A172 (cell line): Measurements from ENCODE around the gene SSBP4. TPM values are rescaled to one million over a fixed set of nuclear protein-coding genes. Genes with fewer than 3 reads are reported as not detected.

Experiments
- total RNA-seq: library from RNA; depleted of rRNA; stranded (reverse); fragments of >200 nt; shearing (Covaris generic); gene quantifications from 2 replicates; pipeline ENCODE4 v1.2.3, GENCODE V29; 2014; rRNA removed

Gene SSBP4
- total RNA-seq, 1 experiment from 2014 or later: 88.7 TPM

Other genes with a start within 250 kb of the SSBP4 start
- gene IFI30, start 245.6 kb upstream of the SSBP4 start, total RNA-seq: 28.2 and 40.5 TPM in 2 replicates
- gene MPV17L2, start 226.2 kb upstream of the SSBP4 start, total RNA-seq: 17.1 and 40.0 TPM in 2 replicates
- 0.26 and 2.6 TPM in 2 replicates for gene RAB3A, start 215.4 kb upstream of the SSBP4 start, total RNA-seq
- gene PDE4C, start 193.0 kb upstream of the SSBP4 start, total RNA-seq: 0.02 TPM in 1 of 2 replicates, not detected in the other
- gene IQCN, start 144.9 kb upstream of the SSBP4 start, total RNA-seq: 0.69 and 1.2 TPM in 2 replicates
- 91.3 and 129 TPM in 2 replicates for gene JUND, start 137.8 kb upstream of the SSBP4 start, total RNA-seq
- gene LSM4, start 96.3 kb upstream of the SSBP4 start, total RNA-seq: 403 and 478 TPM in 2 replicates
- 14.6 and 19.1 TPM in 2 replicates for gene PGPEP1, start 78.8 kb upstream of the SSBP4 start, total RNA-seq
- 89.8 and 93.9 TPM in 2 replicates for gene GDF15, start 33.2 kb upstream of the SSBP4 start, total RNA-seq
- 0.07 TPM in 1 of 2 replicates, not detected in the other for gene LRRC25, start 21.8 kb upstream of the SSBP4 start, total RNA-seq
- 0.72 and 0.98 TPM in 2 replicates for gene ISYNA1, start 18.7 kb downstream of the SSBP4 start, total RNA-seq
- gene ELL, start 102.7 kb downstream of the SSBP4 start, total RNA-seq: 9.0 and 10.3 TPM in 2 replicates
- gene FKBP8, start 124.2 kb downstream of the SSBP4 start, total RNA-seq: 286 and 312 TPM in 2 replicates
- gene KXD1, start 138.5 kb downstream of the SSBP4 start, total RNA-seq: 111 and 117 TPM in 2 replicates
- 779 and 974 TPM in 2 replicates for gene UBA52, start 152.5 kb downstream of the SSBP4 start, total RNA-seq
- gene REX1BD, start 169.4 kb downstream of the SSBP4 start, total RNA-seq: 122 and 137 TPM in 2 replicates
- gene CRLF1, start 187.4 kb downstream of the SSBP4 start, total RNA-seq: 29.3 and 55.9 TPM in 2 replicates
- 5.2 and 5.4 TPM in 2 replicates for gene TMEM59L, start 193.5 kb downstream of the SSBP4 start, total RNA-seq
- gene KLHL26, start 217.6 kb downstream of the SSBP4 start, total RNA-seq: 2.5 and 5.3 TPM in 2 replicates